Sciatic nerve (tissue), 2 donors: ENCODE results near the gene VSIG4. TPM values are rescaled to one million over a fixed set of nuclear protein-coding genes. Genes with fewer than 3 reads are reported as not detected.
A peak's percentile ranks its signal among the peaks of the same experiment; 100 is the strongest.
"Not testable (repeated sequence)": the region's sequence is repeated elsewhere in the genome, so short reads cannot be mapped to it uniquely, and the experiment has no call there.

Source experiments
- ATAC-seq: fragments of 200-7000 bp; cut with Tn5 transposase; one replicate; pipeline ENCODE4 v1.9.1; 2020; ENCODE audit warnings: mild to moderate bottlenecking, moderate library complexity
- DNase-seq: peaks from one replicate; pipeline ENCODE4 v3.0.0-alpha.2; 2020; ENCODE audit warnings: low spot score
- intact Hi-C: fragments of 100-400 bp; cut with DNase I; formaldehyde crosslinking; loops from one replicate; pipeline ENCODE4 v1.14.2; 2022
- total RNA-seq: library from RNA; stranded (reverse); fragmentation: NEBNext Ultra II Directional; extraction: Animal tissue kit (Norgen Biotek cat#: 25700); gene quantifications from one replicate; pipeline ENCODE4 v1.2.1, GENCODE V29; 2021
- donor health status: DM: no; HTN: no; CAD: no.
- donor health status: DM: no; HTN: no; CAD: no.

The VSIG4 gene, protein sequence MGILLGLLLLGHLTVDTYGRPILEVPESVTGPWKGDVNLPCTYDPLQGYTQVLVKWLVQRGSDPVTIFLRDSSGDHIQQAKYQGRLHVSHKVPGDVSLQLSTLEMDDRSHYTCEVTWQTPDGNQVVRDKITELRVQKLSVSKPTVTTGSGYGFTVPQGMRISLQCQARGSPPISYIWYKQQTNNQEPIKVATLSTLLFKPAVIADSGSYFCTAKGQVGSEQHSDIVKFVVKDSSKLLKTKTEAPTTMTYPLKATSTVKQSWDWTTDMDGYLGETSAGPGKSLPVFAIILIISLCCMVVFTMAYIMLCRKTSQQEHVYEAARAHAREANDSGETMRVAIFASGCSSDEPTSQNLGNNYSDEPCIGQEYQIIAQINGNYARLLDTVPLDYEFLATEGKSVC
- total RNA-seq = 31.8 TPM

DNA sequence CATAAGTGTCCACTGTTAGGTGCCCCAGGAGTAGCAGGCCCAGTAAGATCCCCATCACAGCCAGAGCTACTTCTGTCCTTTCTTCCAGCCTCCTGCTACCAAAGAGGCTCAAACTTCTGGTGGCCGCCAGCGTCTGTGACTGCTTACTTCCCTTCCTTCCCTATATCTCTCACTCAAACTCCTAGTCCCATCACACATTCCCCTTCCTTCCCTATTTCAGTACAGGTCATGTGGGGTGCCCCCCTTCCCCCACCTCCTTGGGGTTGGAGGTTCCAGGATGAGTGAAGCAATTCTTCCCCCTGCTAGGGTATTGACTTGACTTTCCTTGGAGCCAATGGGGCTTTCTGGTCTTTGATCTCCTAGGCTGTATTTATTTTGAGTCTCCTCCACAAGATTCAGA lies at the start of gene VSIG4:
TSS of gene VSIG4 (minus strand) at position 137 of the 400 bp plus-strand sequence. CDS start at position 55, 82 bp downstream.
- intact Hi-C loops = no loop called here
- peak; percentile 77 for ATAC-seq

DNA sequence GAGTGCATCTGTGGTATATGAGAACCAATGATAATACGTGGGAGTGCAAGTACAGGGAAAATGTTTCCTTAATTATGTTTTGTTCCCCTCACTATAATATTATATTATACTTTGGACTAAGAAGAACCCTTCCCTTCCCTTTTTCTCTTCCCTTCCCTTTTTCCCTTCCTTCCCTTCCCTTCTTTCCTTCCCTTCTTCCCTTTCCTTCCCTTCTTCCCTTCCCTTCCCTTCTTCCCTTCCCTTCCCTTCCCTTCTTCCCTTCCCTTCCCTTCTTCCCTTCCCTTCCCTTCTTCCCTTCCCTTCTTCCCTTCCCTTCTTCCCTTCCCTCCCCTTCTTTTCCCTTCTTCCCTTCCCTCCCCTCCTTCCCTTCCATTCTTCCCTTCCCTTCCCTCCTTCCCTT lies 36.9 kb upstream of the VSIG4 start:
- intact Hi-C loops = no loop called here
- ATAC-seq = no peak

More for the DNA sequence above, at the start of gene VSIG4:
- no peak for DNase-seq

DNA sequence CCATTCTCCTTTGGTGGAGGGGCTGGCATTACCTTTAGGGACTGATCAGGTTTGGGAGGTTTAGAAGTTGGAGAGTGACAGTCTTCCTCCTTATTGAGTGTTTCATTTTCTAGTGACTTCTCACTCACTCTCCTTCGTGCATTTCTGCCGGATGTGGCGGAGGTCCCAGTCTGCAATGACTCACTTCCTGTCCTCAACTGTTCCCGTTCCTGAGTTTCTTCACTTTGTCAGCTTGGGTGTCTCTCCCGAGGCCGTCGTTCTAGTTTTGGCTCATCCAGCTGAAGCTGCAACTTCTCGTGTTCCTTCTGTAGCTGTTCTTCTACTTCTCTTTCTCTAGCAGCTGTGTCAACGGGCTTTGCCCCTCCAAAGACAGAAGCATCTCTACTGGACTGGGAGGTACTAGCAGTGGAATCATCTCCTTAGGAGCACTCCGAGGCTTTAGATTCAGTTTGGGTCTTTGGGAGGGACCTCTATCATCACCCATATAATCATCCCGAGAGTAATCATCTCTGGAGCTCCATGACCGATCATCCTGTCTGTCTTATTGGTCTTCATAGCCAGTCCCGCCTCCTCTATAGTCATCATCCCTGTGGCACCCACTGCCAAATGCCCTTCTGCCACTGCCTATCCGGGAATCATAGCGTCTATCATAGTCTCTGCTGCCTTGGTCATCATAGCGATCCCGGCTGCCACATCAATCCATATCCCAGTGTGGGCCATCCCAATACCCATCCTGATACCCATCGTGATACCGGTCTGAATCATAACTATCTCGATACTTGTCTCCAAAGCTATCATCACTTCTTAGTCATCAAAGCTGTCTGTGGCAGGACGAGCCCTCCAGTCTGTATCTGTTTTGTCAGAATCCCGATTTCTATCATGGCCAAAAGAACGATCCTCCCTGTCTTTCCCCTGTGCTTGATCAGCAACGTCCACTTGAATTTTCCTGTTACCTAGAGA lies 35.3 kb upstream of the VSIG4 start:
- peak; percentile 50 for ATAC-seq

More for the DNA sequence above, 36.9 kb upstream of the VSIG4 start:
- no peak for DNase-seq

DNA sequence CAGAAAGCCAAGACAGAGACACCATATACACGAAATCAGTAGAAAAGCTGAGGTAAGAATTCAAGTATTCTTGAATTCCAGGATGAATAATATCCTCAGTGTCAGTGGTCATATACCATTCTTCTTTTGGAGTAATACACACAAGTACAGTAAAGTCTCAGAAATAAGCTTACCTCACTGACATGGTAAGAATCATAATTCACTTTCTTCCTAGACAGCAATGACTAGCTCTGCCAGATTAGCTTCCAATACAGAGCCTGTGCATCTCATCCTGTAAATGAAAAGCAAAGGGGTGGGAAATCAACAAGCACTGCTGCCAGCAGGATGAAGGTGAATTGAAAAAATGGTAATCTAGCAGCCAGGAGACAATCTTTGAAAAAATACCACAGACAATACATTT lies 31.2 kb upstream of the VSIG4 start:
- DNase-seq = no peak
- no peak for ATAC-seq
- intact Hi-C loops = no loop called here

More for the DNA sequence above, 35.3 kb upstream of the VSIG4 start:
- intact Hi-C loops = no loop called here
- peak; percentile 65 for DNase-seq

DNA sequence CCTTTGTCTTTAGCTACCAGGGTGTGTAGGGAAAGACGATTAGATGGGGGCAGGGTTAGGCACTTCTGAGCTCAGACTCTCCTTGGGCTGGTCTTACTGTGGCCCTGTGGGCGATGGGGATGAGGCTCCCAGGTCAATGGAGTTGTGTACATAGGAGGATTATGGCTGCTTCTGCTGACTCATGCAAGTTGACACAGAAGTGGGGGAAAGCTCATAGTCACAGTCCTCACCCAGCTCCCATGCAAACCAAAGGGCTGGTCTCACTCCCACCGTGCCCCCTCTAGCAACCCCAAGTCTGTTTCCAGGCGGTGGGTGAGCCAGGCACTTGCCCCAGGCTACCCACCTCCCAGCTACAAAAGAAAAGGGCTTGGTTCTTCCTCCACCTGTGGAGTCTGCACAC lies 24.4 kb upstream of the VSIG4 start:
- ATAC-seq = no peak
- intact Hi-C loops = no loop called here

DNA sequence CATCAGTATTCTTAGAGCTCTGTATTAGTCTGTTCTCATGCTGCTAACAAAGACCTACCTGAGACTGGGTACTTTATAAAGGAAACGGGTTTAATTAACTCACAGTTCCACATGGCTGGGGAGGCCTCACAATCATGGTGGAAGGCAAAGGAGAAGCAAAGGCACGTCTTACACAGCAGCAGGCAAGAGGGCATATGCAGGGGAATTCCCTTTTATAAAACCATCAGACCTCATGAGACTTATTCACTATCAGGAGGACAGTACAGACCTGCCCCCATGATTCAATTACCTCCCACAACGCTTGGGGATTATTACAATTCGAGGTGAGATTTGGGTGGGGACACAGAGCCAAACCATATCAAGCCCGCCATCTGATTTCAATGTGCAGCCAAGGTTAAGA lies 17.1 kb upstream of the VSIG4 start:
- intact Hi-C loops, DNase-seq, ATAC-seq: not testable (repeated sequence)

More for the DNA sequence above, 24.4 kb upstream of the VSIG4 start:
- DNase-seq = no peak

DNA sequence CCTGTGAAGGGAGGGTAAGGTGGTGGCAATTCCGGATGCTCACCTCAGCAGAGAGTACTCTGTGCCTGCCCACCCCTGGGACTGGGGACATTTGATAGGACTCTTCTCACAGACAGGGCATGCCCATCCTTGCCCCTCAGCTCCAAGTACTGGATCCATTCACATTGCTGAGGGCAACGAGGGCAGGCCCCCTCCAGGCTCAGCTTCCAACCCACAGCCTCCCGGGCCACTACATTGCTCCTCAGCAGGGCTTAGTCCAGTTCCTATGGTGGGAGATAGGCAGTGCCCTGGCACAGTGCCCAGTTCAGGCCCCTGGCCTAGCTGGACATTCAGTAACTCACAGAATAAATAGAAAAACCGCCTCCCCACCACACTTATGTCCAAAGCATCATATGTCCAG lies 15.1 kb upstream of the VSIG4 start:
- DNase-seq (no peak), ATAC-seq (no peak)
- intact Hi-C loops = no loop called here

DNA sequence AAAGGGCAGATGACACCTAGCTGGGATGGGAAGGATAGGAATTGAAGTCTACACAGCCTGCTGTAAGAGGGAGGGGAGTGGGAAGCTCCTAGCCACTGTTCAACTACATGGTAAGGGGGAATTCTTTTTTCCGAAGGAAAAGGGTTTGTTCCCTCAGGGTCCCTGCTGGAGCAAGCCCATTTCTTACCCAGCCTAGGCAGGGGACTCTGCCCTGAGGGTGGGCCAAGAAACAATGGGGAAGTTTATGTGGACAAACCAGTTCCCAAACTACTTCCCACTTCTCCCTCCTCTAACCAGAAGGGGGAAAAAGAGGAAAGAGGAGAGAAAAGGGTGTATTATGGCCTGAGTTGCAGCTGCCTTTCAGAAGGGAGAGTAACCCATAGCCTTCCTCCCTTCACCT lies 13.5 kb upstream of the VSIG4 start:
- intact Hi-C loops = no loop called here
- DNase-seq (no peak), ATAC-seq (no peak)

DNA sequence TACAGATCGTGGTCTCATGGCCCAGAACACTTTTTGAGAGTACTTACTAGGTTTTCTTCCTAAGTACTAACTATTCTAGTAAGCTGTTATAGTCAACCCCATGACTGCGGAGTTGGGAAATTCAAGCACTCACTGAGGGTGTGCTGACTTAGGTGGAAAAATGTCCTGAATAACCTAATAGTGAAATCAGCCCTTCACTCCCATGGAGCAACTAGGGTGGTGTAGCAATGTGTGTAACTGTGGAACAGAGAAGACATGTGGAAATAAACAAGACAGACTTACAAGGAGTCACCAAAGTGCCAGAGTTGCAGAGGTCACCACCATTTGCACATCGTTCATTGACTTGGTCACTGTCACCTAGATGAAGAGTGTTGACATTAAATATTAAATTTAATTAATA lies 12.1 kb upstream of the VSIG4 start:
- intact Hi-C loops = no loop called here
- no peak for DNase-seq
- ATAC-seq = no peak

DNA sequence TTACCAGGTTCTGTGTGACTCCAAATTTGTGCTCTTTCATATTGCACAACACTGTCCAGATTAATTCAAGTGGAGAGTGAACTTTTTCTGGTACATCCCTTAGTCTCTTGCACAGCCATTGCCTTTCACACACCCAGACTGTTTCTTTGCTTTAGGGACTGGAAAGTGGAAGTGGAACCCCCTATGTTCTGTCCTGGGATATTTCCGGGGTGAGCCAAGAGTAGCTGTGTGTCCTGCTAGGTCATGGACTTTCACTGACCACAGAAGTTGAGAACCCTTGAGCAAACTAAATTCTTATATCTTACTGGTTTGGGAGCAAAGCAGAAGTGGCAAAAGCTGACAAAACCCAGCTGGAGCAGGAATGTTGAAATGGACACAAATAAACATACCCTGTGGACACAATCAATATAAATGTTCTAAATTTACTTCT lies 10.3 kb upstream of the VSIG4 start:
- intact Hi-C loops = no loop called here
- ATAC-seq (peak; percentile 86), DNase-seq (no peak)

DNA sequence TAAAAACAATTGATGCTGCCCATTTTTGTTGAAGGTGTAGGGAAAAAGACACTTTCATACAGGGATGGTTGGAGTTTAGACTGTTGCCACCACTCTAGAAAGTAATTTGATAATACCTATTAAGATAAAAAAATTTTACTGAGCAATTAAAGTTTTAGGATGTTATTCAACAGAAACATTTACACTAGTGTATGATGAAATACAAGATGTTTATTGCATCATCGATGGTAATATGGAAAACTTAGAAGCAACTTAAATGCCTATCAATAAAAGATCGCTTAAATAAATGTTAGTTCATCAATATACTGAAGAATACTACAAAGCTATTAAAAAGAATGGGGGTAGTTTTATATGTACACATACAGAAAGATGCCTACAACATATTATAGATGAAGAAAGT lies 9.2 kb upstream of the VSIG4 start:
- DNase-seq (no peak), ATAC-seq (no peak)
- intact Hi-C loops = no loop called here

DNA sequence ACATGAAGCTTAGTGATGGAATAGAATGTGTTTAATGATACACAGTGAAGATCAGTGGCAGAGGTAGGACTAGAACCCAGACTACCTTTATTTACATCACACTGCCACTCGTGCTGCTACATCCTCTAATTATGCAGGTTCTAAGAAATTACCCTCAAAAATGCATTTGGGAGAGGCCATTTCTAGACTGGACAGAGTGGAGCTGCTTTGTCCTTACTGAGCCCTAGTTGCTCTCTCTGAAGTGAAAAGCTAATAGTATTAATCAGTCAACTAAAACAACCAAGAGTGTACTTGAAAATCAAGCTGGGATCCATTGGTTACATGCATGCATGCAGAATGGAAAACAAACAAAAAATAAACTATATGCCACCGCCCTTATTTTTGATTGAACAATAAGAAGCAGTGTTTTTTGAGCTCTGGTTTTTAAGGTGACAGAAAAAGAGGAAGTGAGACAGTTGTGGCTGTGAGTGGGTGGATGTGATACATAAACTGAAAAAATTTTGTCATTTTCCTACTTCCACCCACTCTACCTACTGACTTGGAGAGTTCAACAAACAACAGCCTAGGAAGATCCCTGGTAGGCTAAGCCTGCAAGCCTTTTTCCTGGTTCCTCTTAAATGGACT lies 6.8 kb upstream of the VSIG4 start:
- DNase-seq (no peak), ATAC-seq (no peak)
- intact Hi-C loops = no loop called here

DNA sequence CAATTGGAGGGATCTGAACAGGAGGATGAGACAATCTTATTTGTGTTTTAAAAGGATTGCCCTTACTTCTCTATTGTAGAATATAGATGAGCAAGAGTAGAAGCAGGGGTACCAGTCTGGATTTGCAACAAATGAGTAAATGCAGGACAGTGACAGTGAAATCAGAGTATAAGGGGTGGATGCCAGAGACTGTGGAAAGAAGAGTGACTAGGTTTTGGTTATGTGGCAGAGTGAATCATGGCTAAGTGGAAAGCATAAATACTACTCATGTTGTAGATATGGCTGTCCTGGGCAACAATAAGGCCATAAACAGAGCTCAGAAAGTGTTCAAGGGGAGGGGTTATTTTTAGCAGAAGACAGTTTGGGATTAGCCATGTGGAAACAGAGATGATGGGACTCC lies 6.0 kb upstream of the VSIG4 start:
- intact Hi-C loops = no loop called here
- ATAC-seq (no peak), DNase-seq (no peak)

DNA sequence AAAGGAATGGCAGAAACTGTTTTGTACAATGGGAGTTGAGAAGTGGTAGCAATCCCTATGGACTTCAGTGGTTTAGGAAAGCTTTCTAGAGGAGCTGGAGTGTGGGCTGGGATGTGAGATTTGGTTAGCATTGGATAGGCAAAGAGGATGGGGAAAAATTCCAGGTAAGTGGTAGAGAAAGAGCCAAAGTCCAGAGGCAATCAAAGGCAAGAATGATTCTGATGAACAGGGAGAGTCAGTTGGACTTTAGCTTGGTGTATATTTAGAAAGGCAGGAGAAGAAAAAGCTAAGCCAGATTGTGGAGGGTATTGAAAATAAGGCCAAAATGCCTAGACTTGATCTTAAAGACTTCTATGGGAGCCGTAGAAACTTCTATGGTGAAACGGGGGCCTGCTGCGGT lies 3.7 kb upstream of the VSIG4 start:
- no peak for ATAC-seq

DNA sequence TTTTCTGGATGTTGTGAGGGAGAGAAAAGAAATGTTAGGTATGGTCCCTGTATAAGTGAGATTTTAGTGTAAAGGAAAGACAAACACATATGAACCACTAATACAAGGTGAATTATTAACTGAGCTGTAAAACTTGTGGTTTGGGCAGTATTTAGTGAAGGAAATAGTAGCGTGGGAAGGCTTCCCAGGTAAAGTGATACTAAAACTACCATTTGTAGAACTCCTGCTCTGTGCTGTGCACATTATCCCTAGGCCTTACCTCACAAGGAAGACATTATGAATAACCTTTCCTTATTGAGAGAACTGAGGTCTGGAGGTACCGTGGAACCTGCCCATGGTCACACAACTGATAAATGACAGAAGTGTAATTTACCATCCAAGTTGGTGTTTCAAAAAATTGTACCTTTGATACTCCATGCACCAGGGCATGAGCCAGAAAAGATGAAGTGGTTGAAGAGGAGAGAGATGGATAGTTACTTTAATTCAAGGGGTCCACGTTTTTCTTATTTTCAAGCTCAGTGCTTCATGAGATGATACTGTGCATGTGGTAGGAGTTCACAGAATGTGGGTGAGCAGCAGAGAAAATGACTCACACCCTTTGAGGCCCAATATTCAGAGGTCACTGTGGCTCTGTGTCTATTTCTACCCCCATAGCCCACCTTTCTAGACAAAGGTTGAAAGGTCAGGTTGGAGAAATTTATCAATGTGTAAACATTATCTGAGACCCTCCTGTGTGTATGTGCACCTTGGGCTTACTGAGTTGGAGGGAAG lies 2.6 kb upstream of the VSIG4 start:
- no peak for DNase-seq
- no peak for ATAC-seq
- intact Hi-C loops = no loop called here

More for the DNA sequence above, 3.7 kb upstream of the VSIG4 start:
- no peak for DNase-seq
- intact Hi-C loops = no loop called here

DNA sequence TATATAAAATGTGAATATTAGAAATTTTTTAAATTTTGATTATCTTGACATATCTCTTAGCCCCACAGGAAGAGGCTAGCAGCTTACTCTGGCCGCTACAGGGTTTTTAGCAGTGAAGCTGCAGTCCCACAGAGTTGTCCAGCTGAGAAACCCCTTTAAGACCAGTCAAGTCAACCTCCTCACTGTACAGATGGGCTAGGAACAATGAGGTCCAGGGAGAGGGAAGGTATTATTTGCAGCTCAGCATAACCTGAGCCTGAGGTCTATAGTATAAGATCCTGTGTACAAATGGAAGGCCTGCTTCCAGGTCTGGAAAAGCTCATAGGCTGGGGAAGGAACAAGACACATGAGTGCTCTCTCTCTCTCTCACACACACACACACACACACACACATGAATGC lies 1.8 kb downstream of the VSIG4 start:
- intact Hi-C loops = no loop called here
- DNase-seq = no peak
- ATAC-seq = no peak

DNA sequence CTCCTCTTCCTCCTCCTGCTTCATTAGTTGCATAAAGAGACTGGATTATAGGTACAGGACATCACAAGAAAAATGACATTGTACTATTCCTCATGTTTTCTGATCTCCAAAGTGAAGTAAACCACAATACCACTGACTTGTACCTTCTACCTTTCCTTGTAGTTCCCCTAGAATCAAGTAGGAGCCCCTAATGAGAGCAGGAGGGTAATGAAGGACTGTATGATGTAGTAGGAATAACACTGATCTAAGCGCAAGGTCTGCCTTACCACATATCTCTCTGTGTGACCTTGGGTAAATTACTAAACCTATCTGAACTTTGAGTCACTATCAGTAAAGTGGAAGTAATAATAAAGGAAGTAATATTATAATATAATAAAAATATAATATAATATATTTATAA lies 3.6 kb downstream of the VSIG4 start:
- ATAC-seq (no peak), DNase-seq (no peak)
- intact Hi-C loops = no loop called here

DNA sequence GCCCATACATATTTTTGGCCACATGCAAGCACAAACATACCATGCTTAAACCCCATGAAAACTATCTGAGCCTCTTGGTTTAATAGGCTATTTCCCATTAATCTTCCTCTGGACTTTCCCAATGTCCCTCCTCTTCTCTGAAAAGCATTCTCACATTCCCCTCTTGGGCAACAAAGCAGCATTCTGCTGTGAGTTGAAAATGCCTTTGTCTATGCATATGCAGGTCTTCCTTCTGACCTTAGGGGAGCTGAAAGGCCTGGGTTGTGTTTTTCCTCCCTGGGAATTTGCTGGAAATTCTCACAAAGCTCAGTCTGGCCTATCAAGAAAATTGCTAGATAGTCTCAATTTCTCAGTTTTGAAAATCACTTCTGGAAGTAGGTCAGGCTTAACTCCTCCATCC lies 4.2 kb downstream of the VSIG4 start:
- intact Hi-C loops = no loop called here
- no peak for DNase-seq
- ATAC-seq = no peak
